ENCODE results near the gene POLR2E.

The POLR2E gene

GRCh38 chr19:1088416-1089010 is 6.7 kb downstream of the POLR2E start:
- no peak for TF ChIP-seq POLR2A (IDR thresholded peaks at IDR 0.05; ENCODE audit: low read depth, low read length)
- no peak for DNase-seq (ENCODE audit: insufficient read length, low spot score)
- no peak for FAIRE-seq

GRCh38 chr19:1087813-1088415 is 7.3 kb downstream of the POLR2E start:
- no peak for FAIRE-seq
- TF ChIP-seq POLR2A (IDR thresholded peaks at IDR 0.05; ENCODE audit: low read depth, low read length), result no peak
- DNase-seq (ENCODE audit: insufficient read length, low spot score), result no peak

GRCh38 chr19:1086613-1087012 is 8.6 kb downstream of the POLR2E start:
- no peak for FAIRE-seq
- TF ChIP-seq POLR2A (IDR thresholded peaks at IDR 0.05; ENCODE audit: low read depth, low read length), result no peak
- no peak for DNase-seq (ENCODE audit: insufficient read length, low spot score)

- no peak for TF ChIP-seq POLR2A (IDR thresholded peaks at IDR 0.05; ENCODE audit: low read depth, low read length)
- FAIRE-seq (no peak), DNase-seq (ENCODE audit: insufficient read length, low spot score) (no peak)
Measured at GRCh38 chr19:1085676-1086442, 9.3 kb downstream of the POLR2E start.

- no peak for TF ChIP-seq POLR2A (IDR thresholded peaks at IDR 0.05; ENCODE audit: low read depth, low read length)
- no peak for FAIRE-seq
- DNase-seq (ENCODE audit: insufficient read length, low spot score), result no peak
Measured at GRCh38 chr19:1085053-1085658, 10.0 kb downstream of the POLR2E start.

- no peak for DNase-seq (ENCODE audit: insufficient read length, low spot score)
- TF ChIP-seq POLR2A (IDR thresholded peaks at IDR 0.05; ENCODE audit: low read depth, low read length), result no peak
- FAIRE-seq, result no peak
Measured at GRCh38 chr19:1084024-1084868, 10.9 kb downstream of the POLR2E start.

- FAIRE-seq (no peak), DNase-seq (ENCODE audit: insufficient read length, low spot score) (no peak)
- no peak for TF ChIP-seq POLR2A (IDR thresholded peaks at IDR 0.05; ENCODE audit: low read depth, low read length)
Measured at GRCh38 chr19:1082928-1083816, 12.0 kb downstream of the POLR2E start.

GRCh38 chr19:1082165-1082927 is 12.8 kb downstream of the POLR2E start:
- no peak for TF ChIP-seq POLR2A (IDR thresholded peaks at IDR 0.05; ENCODE audit: low read depth, low read length)
- FAIRE-seq, result no peak
- no peak for DNase-seq (ENCODE audit: insufficient read length, low spot score)

GRCh38 chr19:1081301-1082164 is 13.6 kb downstream of the POLR2E start:
- DNase-seq (ENCODE audit: insufficient read length, low spot score), result no peak
- TF ChIP-seq POLR2A (IDR thresholded peaks at IDR 0.05; ENCODE audit: low read depth, low read length), result no peak
- no peak for FAIRE-seq

GRCh38 chr19:1080360-1081161 is 14.6 kb downstream of the POLR2E start:
- no peak for TF ChIP-seq POLR2A (IDR thresholded peaks at IDR 0.05; ENCODE audit: low read depth, low read length)
- FAIRE-seq, result no peak
- DNase-seq (ENCODE audit: insufficient read length, low spot score), result no peak
